Stimulated activated CD8-positive, alpha-beta memory T cell treated with anti-CD3 and anti-CD28 coated beads, Interleukin-15, amount 100 ng/mL, for 1 hour (primary cell): ENCODE results near the gene AQP9.
A peak's percentile ranks its signal among the peaks of the same experiment; 100 is the strongest.

Experiments
- DNase-seq: peaks from one replicate; pipeline ENCODE4 v3.0.0-alpha.2; 2020; ENCODE audit warnings: low read depth

The AQP9 gene

DNA sequence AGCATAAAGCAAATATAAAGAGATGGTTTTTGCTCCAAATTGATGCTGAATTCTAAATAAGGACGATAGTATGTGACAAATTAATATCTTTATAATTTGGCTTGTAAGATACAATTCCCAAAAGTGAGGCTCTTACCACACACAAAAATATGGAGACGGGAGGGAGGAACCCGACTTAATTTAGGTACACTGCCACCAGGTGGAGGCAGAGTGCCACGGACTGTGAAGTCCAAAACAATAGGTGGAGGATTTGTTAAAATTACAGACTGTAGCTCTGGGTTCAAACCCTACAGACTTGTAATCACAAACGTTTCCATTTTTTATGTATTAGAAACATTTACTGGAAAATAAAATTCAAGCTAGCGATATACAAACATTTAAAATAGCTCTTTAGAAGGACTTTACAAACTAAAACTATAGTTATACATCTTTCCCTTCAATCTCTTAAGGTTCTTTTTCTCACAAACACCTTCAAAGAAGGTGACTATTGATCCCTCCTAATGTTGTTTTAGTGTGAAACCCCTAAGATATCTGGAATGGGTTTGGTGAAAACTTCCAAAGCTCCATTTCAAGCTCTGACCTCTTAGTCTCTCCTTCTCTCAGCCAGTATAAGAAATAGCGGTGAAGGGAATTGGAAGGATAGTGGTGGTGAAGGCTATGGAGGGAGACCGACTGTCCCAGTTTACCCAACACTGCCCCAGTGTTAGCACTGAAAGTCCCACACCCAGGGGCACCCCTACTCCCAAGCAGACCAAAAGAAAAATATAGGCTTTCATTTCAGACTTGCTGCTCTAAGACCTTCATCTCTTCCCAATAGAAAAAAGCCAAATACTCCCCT lies 89.7 kb downstream of the AQP9 start:
- peak; percentile 40 for DNase-seq

DNA sequence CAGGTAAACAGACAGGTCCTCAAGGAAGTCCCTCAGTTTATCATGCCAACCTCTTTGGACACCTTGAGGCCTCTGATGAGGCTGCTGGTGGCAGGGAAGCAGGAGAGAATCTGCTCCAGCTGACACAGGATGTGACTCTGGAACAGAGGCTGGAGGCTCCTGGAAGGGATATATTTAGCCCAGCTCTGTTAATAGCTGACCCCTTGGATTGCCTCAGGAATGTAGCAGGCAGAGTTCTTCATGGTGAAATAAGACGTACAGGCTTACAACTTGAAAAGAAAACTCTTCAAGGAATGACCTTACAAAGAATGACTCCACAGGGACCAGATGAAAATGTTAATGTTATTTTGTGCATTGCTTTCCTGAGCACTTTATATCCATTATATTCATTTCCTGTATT lies 90.5 kb downstream of the AQP9 start:
- no peak for DNase-seq

DNA sequence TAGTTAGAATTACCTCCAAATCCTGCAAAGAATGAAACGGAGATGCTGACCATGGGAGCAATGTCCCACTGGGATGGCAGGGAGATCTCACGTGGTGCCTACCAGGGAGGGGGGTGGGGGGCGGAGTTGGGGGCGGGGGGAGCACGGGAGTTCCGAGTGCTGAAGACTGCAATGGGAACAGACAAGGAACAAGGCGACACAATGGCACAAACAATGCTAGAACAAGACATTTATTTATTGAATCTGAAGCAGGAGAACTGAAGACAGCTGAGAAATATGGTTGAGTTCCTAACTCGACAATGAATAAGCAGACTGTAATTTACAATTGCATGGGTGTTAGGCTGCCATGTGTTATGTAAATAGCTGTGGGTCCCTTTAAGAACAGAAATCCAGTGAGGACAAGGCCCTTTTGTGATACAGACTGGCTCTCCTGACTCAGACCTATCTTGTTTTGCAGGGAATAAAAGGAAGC lies 91.2 kb downstream of the AQP9 start:
- DNase-seq: no peak

DNA sequence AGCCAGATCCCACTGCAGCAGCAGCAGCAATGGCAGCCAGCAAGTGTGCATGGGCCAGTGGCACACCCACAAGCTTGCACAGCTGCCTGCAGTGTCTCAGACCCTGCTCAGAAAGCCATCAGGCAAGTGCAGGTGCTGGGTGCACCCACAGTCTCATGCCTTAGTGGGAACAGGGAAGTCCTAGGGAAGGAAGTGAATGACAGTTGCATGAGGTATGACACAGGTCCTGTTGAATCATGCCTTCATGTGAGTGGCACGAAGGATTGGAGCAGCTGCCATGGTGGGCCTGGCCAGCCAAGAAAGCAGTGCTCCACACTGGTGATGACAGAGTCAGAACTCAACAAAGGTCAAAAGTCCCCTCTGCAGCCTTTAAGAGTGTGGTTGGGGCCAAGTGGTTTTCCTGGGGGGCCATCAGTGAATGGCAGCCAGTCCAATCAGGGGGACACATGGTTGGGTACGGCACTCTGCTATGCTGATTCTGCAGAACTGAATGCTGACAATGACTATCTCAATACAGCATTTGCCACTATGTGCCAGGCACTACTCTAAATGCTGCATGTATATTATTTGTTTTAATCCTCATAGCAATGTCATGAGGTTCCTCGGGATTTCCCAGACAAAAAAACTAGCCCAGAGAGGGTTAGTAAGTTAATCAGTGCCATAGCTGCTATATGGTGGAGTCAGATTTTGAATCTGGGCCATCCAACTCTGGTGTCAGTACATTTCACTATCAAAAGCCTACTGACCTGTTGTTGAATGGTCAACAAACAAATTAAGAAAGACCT lies 94.3 kb downstream of the AQP9 start:
- no peak for DNase-seq

DNA sequence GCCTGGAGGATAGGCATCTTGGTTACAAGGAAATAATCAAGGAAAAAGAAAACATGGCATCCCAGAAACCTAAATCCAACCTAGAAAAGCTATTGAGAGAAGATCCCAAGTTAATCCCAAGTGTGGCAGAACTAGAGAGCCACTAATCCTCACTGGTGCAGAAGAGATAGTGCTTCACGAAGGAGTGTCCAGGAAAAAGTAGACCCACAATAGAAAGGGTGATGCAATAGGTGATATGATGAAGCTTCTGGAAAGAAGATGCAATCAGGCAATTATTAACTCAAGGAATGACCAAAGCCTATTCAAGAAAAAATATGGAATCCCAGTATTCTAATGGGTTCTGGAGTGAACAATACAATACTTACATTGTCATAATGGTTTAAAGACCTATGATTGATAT lies 95.2 kb downstream of the AQP9 start:
- no peak for DNase-seq
